Measurements from ENCODE around the gene PDXK.

PDXK gene

DNA sequence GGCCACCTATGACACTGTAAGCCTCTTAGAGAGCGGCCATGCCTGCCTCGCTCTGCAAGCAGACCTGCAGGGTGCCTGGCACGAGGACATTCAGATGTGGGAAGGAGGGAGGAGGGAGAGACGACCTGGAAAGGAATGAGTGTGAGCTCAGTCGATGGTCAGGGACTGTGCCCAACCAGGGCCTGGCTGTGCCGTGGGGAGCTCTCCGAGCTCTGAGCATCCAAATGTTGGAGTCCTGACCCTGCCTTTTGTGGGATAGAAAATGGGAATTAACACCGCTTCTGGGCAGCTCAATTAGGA, 49.9 kb downstream of the PDXK start:
- no peaks in the 10 kb centered on the region for H3K27me3 ChIP-seq (ENCODE audit: low read length)
- no peaks in the 10 kb centered on the region for H3K79me2 ChIP-seq (ENCODE audit: insufficient read depth, low read length)
- H3K9me2 ChIP-seq (replicated peaks; ENCODE audit: insufficient read depth, low read length) = no peaks in the 10 kb centered on the region
- no peaks in the 10 kb centered on the region for H3F3A ChIP-seq (ENCODE audit: insufficient read depth)
- H3K9ac ChIP-seq (ENCODE audit: low read length) = no peak overlapping the region
- no peak overlapping the region for H3K4me3 ChIP-seq (ENCODE audit: insufficient read depth, low read length, poor library complexity, severe bottlenecking)
- H4K20me1 ChIP-seq (ENCODE audit: low read depth, low read length) = no peaks in the 10 kb centered on the region
- H3K9me3 ChIP-seq (ENCODE audit: insufficient read depth, low read length) = no peaks in the 10 kb centered on the region
- TF ChIP-seq EZH2phosphoT487 (conservative IDR thresholded peaks at IDR 0.05; ENCODE audit: low read length) = no peak
- TF ChIP-seq, protein P1, sequence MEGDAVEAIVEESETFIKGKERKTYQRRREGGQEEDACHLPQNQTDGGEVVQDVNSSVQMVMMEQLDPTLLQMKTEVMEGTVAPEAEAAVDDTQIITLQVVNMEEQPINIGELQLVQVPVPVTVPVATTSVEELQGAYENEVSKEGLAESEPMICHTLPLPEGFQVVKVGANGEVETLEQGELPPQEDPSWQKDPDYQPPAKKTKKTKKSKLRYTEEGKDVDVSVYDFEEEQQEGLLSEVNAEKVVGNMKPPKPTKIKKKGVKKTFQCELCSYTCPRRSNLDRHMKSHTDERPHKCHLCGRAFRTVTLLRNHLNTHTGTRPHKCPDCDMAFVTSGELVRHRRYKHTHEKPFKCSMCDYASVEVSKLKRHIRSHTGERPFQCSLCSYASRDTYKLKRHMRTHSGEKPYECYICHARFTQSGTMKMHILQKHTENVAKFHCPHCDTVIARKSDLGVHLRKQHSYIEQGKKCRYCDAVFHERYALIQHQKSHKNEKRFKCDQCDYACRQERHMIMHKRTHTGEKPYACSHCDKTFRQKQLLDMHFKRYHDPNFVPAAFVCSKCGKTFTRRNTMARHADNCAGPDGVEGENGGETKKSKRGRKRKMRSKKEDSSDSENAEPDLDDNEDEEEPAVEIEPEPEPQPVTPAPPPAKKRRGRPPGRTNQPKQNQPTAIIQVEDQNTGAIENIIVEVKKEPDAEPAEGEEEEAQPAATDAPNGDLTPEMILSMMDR (IDR thresholded peaks at IDR 0.05; ENCODE audit: insufficient read depth, low read length, poor library complexity, severe bottlenecking) = no peak
- no peaks in the 10 kb centered on the region for H3K36me3 ChIP-seq (ENCODE audit: low read length)
- no peak overlapping the region for H3K4me2 ChIP-seq (ENCODE audit: low read depth, low read length, poor library complexity, severe bottlenecking)
- H3K27ac ChIP-seq (ENCODE audit: low read depth, low read length) = no peak overlapping the region
- no peak overlapping the region for H2AFZ ChIP-seq (ENCODE audit: low read depth, low read length, severe bottlenecking)

DNA sequence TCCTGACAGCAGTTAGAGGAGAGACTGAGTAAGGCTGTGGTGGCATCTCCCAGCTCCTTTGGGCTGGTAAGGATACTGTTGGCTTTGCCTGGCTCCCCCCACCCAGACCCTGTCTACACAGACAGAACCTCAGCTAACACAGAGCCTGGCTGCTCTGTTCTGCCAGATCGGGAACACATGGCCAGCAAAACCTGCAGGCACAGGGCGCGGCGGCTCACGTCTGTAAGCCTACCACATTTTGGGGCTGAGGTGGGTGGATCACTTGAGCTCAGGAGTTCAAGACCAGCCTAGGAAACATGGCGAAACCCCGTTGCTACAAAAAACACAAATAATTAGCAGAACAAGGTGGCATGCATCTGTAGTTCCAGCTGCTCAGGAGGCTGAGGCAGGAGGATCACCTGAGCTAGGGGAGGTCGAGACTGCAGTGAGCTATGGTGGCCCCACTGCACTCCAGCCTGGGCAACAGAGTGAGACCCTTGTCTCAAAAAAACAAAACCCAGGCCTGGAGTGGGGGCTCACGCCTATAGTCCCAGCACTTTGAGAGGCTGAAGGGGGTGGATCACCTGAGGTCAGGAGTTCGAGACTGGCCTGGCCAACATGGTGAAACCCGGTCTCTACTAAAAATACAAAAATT, 50.5 kb downstream of the PDXK start:
- Histone ChIP-seq H2AFZ (ENCODE audit: low read depth, low read length, severe bottlenecking) (no peak overlapping the region), H3K36me3 (ENCODE audit: low read length) (no peaks in the 10 kb centered on the region), H3K27ac (ENCODE audit: low read depth, low read length) (no peak overlapping the region), H3K9me3 (ENCODE audit: insufficient read depth, low read length) (no peaks in the 10 kb centered on the region), H3K4me2 (ENCODE audit: low read depth, low read length, poor library complexity, severe bottlenecking) (no peak overlapping the region), H3K4me3 (ENCODE audit: insufficient read depth, low read length, poor library complexity, severe bottlenecking) (no peak overlapping the region), H3F3A (ENCODE audit: insufficient read depth) (no peaks in the 10 kb centered on the region), H3K27me3 (ENCODE audit: low read length) (no peaks in the 10 kb centered on the region), H3K9ac (ENCODE audit: low read length) (no peak overlapping the region), H3K79me2 (ENCODE audit: insufficient read depth, low read length) (no peaks in the 10 kb centered on the region), H4K20me1 (ENCODE audit: low read depth, low read length) (no peaks in the 10 kb centered on the region), H3K9me2 (replicated peaks; ENCODE audit: insufficient read depth, low read length) (no peaks in the 10 kb centered on the region)
- TF ChIP-seq, protein P1 (IDR thresholded peaks at IDR 0.05; ENCODE audit: insufficient read depth, low read length, poor library complexity, severe bottlenecking) = no peak
- no peak for TF ChIP-seq EZH2phosphoT487 (conservative IDR thresholded peaks at IDR 0.05; ENCODE audit: low read length)

DNA sequence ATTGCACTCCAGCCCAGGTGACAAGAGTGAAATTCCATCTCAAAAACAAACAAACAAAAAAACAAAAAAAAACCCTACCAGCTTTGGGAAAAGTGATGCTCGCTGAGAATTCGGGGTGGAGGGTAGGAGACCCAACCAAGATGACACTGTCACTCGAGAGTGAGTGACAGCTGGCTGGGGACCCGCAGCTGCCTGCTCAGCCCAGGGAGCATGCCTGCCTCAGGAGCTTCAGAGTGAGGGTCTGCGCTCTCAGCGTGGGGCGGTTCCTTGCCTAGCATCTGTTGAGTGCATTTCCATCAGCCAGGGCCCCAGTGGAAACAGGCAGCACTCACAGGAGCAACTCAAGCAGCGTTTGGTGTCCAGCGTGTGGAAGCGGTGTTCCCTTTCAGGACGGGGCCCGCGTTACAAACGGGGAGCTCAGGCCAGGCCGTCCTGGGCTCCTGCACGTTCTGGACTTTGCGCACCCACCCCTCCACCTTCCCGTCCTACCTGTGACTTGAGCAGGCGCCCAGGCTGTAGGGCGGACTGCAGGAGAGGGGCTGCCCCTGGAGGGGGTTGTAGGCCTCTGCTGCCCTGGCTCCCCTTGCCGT, 51.2 kb downstream of the PDXK start:
- no peak overlapping the region for H2AFZ ChIP-seq (ENCODE audit: low read depth, low read length, severe bottlenecking)
- H3K9me2 ChIP-seq (replicated peaks; ENCODE audit: insufficient read depth, low read length) = no peaks in the 10 kb centered on the region
- no peak overlapping the region for H3K27ac ChIP-seq (ENCODE audit: low read depth, low read length)
- H3K9me3 ChIP-seq (ENCODE audit: insufficient read depth, low read length) = no peaks in the 10 kb centered on the region
- H3K9ac ChIP-seq (ENCODE audit: low read length) = no peak overlapping the region
- H3K27me3 ChIP-seq (ENCODE audit: low read length) = no peaks in the 10 kb centered on the region
- H3K79me2 ChIP-seq (ENCODE audit: insufficient read depth, low read length) = no peaks in the 10 kb centered on the region
- H3K4me3 ChIP-seq (ENCODE audit: insufficient read depth, low read length, poor library complexity, severe bottlenecking) = no peak overlapping the region
- no peaks in the 10 kb centered on the region for H3F3A ChIP-seq (ENCODE audit: insufficient read depth)
- TF ChIP-seq, protein P1 (IDR thresholded peaks at IDR 0.05; ENCODE audit: insufficient read depth, low read length, poor library complexity, severe bottlenecking) = no peak
- TF ChIP-seq EZH2phosphoT487 (conservative IDR thresholded peaks at IDR 0.05; ENCODE audit: low read length) = no peak
- H3K36me3 ChIP-seq (ENCODE audit: low read length) = no peaks in the 10 kb centered on the region
- H4K20me1 ChIP-seq (ENCODE audit: low read depth, low read length) = no peaks in the 10 kb centered on the region
- no peak overlapping the region for H3K4me2 ChIP-seq (ENCODE audit: low read depth, low read length, poor library complexity, severe bottlenecking)
